Keratinocyte (primary cell): Measurements from ENCODE around the gene ROBO3. TPM values are rescaled to one million over a fixed set of nuclear protein-coding genes. Genes with fewer than 3 reads are reported as not detected.

Experiments
- DNase-seq: peaks from one replicate; pipeline ENCODE4 v3.0.0-alpha.2; 2011; ENCODE audit warnings: low read depth, missing footprints, low spot score
- FAIRE-seq: peaks from 2 replicates; lab custom pipeline; 2011; peaks lifted over from hg19 to GRCh38; lab: Jason Lieb, UNC
- H2AFZ ChIP-seq: 2 replicates; pipeline ENCODE4 v1.6.0; 2012; ENCODE audit warnings: low read length, control low read depth, inconsistent platforms; ENCODE audit not compliant: control insufficient read depth
- H3K27ac ChIP-seq: 2 replicates; pipeline ENCODE4 v1.5.1; 2011; ENCODE audit warnings: low read length; ENCODE audit not compliant: control insufficient read depth, insufficient read depth
- H3K27me3 ChIP-seq: 3 replicates; pipeline ENCODE4 v1.6.0; 2011; ENCODE audit warnings: low read length; ENCODE audit not compliant: control insufficient read depth, insufficient read depth; ENCODE audit errors: extremely low read depth
- H3K36me3 ChIP-seq, 2 experiments: 2 replicates in 1 of 2; 3 replicates in 1 of 2; pipeline ENCODE4 v1.5.1; 2011; ENCODE audit warnings: low read length in 2 of 2, mild to moderate bottlenecking in 1 of 2; ENCODE audit not compliant: control insufficient read depth in 2 of 2, insufficient read depth in 2 of 2; ENCODE audit errors: extremely low read depth in 1 of 2
- H3K4me1 ChIP-seq: 3 replicates; pipeline ENCODE4 v1.5.1; 2011; ENCODE audit warnings: low read length; ENCODE audit not compliant: control insufficient read depth, insufficient read depth; ENCODE audit errors: extremely low read depth
- H3K4me2 ChIP-seq: 3 replicates; pipeline ENCODE4 v1.6.0; 2011; ENCODE audit warnings: low read depth, low read length; ENCODE audit not compliant: control insufficient read depth, insufficient read depth; ENCODE audit errors: extremely low read depth
- H3K4me3 ChIP-seq, 3 experiments: fragments of 200-600 bp in 1 of 3; sonication (generic) in 1 of 3; 2 replicates in 2 of 3; 3 replicates in 1 of 3; pipeline ENCODE4 v1.5.1; 2011 to 2016; ENCODE audit warnings: low read length in 3 of 3, mild to moderate bottlenecking in 3 of 3, control low read depth in 2 of 3, inconsistent platforms in 1 of 3, low read depth in 1 of 3, mixed read lengths in 1 of 3, mixed run types in 1 of 3, moderate library complexity in 1 of 3; ENCODE audit not compliant: control insufficient read depth in 2 of 3, insufficient read depth in 2 of 3; ENCODE audit errors: extremely low read depth in 1 of 3
- H3K79me2 ChIP-seq: 2 replicates; pipeline ENCODE4 v1.6.0; 2012; ENCODE audit warnings: low read length; ENCODE audit not compliant: control insufficient read depth, insufficient read depth
- H3K9ac ChIP-seq: 3 replicates; pipeline ENCODE4 v1.6.0; 2011; ENCODE audit warnings: low read length; ENCODE audit not compliant: control insufficient read depth, insufficient read depth; ENCODE audit errors: extremely low read depth
- H3K9me1 ChIP-seq: 3 replicates; pipeline ENCODE4 v1.6.0; 2011; ENCODE audit warnings: low read length; ENCODE audit not compliant: control insufficient read depth, insufficient read depth; ENCODE audit errors: extremely low read depth
- H3K9me3 ChIP-seq: 2 replicates; pipeline ENCODE4 v1.5.1; 2012; ENCODE audit warnings: low read depth, low read length; ENCODE audit not compliant: control insufficient read depth
- H4K20me1 ChIP-seq: 3 replicates; pipeline ENCODE4 v1.6.0; 2011; ENCODE audit warnings: low read length; ENCODE audit not compliant: control insufficient read depth, insufficient read depth; ENCODE audit errors: extremely low read depth
- EZH2 ChIP-seq: IDR thresholded peaks from one replicate; pipeline ENCODE4 v1.6.1; 2012; ENCODE audit warnings: inconsistent platforms, mild to moderate bottlenecking, low read length, moderate library complexity
- dilution Hi-C: fragments of 300-500 bp; cut with MboI; formaldehyde crosslinking; loops from one replicate; pipeline ENCODE4 v1.7.0; 2020; ENCODE audit warnings: low sequenced_read_pairs; ENCODE audit not compliant: extremely low pct_ligation_motif_present
- polyA plus RNA-seq, 5 experiments: library from polyadenylated mRNA; depleted of rRNA in 3 of 5; stranded (reverse) in 3 of 5; stranded (forward) in 1 of 5; unstranded in 1 of 5; fragments of >200 nt; gene quantifications; 1 replicate in 1 of 5; 2 replicates in 3 of 5; 3 replicates in 1 of 5; pipeline versions ENCODE4 v1.2.1 to v1.2.3, GENCODE V29; 2011 to 2012; ENCODE audit warnings: missing spikeins in 2 of 5, low read depth in 1 of 5, low replicate concordance in 1 of 5
- TF ChIP-seq, protein P1 (sequence below), 3 experiments: IDR thresholded peaks in 1 of 3; conservative IDR thresholded peaks in 1 of 3; optimal IDR thresholded peaks in 1 of 3; 2 replicates in 2 of 3; 3 replicates in 1 of 3; pipeline versions ENCODE3 to v1.5.1; 2011; ENCODE audit warnings: low read length in 3 of 3, mild to moderate bottlenecking in 3 of 3, moderate library complexity in 2 of 3, control low read depth in 1 of 3, inconsistent platforms in 1 of 3; ENCODE audit not compliant: insufficient read depth in 2 of 3; ENCODE audit errors: extremely low read depth in 1 of 3

The ROBO3 gene
- polyA plus RNA-seq, 1 donor (not counting 4 experiments of a cell fraction or from before 2014, with no cell fraction given): 13.6 TPM

DNA sequence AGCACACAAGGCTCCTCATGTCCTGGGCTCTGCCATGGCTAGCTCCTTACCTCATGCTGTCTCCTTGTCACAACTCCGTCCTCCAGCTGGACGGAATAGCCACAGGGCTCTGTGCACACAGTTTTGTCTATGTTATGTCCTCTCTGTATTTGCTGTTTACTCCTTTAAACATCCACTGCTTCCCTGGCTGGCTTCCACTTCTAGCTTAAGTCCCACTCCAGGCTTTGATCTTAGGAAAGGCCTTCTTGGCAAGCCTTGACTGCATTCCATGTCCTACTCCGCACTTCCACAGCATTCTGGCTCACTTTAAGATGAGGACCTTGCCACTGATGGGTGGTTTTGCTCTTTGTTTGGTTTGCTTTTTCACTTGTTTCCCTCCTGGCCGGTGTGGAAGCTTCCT, 22.9 kb upstream of the ROBO3 start:
- H3K9ac ChIP-seq: no peak overlapping the region
- no peaks in the 10 kb centered on the region for H3K79me2 ChIP-seq
- TF ChIP-seq EZH2: peak; percentile 76
- TF ChIP-seq, protein P1, sequence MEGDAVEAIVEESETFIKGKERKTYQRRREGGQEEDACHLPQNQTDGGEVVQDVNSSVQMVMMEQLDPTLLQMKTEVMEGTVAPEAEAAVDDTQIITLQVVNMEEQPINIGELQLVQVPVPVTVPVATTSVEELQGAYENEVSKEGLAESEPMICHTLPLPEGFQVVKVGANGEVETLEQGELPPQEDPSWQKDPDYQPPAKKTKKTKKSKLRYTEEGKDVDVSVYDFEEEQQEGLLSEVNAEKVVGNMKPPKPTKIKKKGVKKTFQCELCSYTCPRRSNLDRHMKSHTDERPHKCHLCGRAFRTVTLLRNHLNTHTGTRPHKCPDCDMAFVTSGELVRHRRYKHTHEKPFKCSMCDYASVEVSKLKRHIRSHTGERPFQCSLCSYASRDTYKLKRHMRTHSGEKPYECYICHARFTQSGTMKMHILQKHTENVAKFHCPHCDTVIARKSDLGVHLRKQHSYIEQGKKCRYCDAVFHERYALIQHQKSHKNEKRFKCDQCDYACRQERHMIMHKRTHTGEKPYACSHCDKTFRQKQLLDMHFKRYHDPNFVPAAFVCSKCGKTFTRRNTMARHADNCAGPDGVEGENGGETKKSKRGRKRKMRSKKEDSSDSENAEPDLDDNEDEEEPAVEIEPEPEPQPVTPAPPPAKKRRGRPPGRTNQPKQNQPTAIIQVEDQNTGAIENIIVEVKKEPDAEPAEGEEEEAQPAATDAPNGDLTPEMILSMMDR (optimal IDR thresholded peaks at IDR 0.05 in 1 of 3, IDR thresholded peaks at IDR 0.05 in 1 of 3, conservative IDR thresholded peaks at IDR 0.05 in 1 of 3; ENCODE audit: extremely low read depth in 1 of 3, insufficient read depth in 2 of 3, low read length in 3 of 3): no peak
- FAIRE-seq (no peak), DNase-seq (no peak)
- no peak overlapping the region for H3K4me3 ChIP-seq
- no peaks in the 10 kb centered on the region for H3K36me3 ChIP-seq
- peaks cover 5% of the 10 kb centered on the region for H4K20me1 ChIP-seq
- dilution Hi-C loops: no loop called here
- no peak overlapping the region for H3K27ac ChIP-seq
- no peaks in the 10 kb centered on the region for H3K9me3 ChIP-seq
- H3K4me2 ChIP-seq: no peak overlapping the region
- no peak overlapping the region for H2AFZ ChIP-seq
- H3K4me1 ChIP-seq: no peaks in the 10 kb centered on the region
- H3K27me3 ChIP-seq: peaks cover 92% of the 10 kb centered on the region
- H3K9me1 ChIP-seq: no peaks in the 10 kb centered on the region

DNA sequence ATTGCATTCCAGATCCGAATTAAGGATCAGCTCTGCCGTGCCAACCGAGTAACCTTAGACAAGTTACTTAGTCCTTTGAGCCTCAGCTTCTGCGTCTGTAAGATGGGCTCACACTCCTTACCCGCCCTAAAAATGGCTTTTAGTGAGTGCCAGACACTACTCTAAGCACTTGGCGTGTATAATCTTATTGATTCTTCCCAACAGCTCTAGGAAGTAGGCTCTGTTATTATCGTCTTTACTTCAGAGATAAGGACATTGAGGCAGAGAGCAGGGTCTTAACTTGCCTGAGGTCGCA, 21.7 kb upstream of the ROBO3 start:
- dilution Hi-C loops: no loop called here
- Histone ChIP-seq H4K20me1 (peaks cover 5% of the 10 kb centered on the region), H2AFZ (no peak overlapping the region), H3K9me3 (no peaks in the 10 kb centered on the region), H3K9ac (no peak overlapping the region), H3K9me1 (no peaks in the 10 kb centered on the region), H3K4me2 (no peak overlapping the region), H3K4me3 (no peak overlapping the region), H3K27me3 (peaks cover 92% of the 10 kb centered on the region), H3K27ac (no peak overlapping the region), H3K36me3 (no peaks in the 10 kb centered on the region), H3K4me1 (no peaks in the 10 kb centered on the region), H3K79me2 (no peaks in the 10 kb centered on the region)
- DNase-seq (no peak), FAIRE-seq (no peak)
- TF ChIP-seq, protein P1 (optimal IDR thresholded peaks at IDR 0.05 in 1 of 3, IDR thresholded peaks at IDR 0.05 in 1 of 3, conservative IDR thresholded peaks at IDR 0.05 in 1 of 3; ENCODE audit: extremely low read depth in 1 of 3, insufficient read depth in 2 of 3, low read length in 3 of 3): no peak
- TF ChIP-seq EZH2: peak; percentile 93
